Measurements from ENCODE around the gene CLHC1. TPM values are rescaled to one million over a fixed set of nuclear protein-coding genes. Genes with fewer than 3 reads are reported as not detected.
"Not testable (repeated sequence)": the region's sequence is repeated elsewhere in the genome, so short reads cannot be mapped to it uniquely, and the experiment has no call there.

Gene CLHC1
- total RNA-seq, 1 experiment from 2014 or later = 9.2 TPM

DNA sequence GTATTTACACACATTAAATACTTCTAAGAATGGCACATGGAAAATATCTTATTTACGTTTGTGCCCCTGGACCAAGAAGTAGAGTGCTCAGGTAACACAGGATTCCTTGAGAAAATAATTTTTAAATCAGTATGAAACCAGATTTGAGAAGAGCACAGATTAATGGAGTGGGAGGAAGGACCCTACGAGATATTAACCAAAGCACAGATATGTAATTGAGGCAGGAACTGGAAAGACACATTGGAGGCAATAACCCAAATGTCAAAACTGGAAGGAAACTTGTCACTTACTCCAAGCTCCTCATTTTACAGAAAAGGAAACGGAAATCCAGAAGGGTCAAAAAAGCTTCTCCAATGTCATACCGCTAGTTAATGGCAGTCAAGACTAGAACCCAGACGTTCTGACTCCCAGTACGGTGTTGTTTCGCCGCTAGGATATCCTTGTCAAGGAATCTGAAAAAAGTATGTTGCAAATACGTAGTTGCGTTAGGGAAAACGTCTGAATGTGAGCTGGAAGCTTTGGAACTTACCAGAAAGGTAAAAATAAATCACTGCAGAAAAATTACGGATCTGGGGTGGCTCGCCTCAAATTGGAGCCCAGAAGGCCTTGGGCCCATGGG lies 36.3 kb upstream of the CLHC1 start:
- H2BK20ac ChIP-seq (ENCODE audit: low read depth, low read length, poor library complexity, severe bottlenecking) = no peak overlapping the region
- no peaks in the 10 kb centered on the region; the same call in 1 of the 2 replicates for H3K4me1 ChIP-seq (ENCODE audit: insufficient read depth, low read length)
- H3K27me3 Mint-ChIP-seq (ENCODE audit: low read depth) = no peaks in the 10 kb centered on the region
- H2AK5ac ChIP-seq (ENCODE audit: insufficient read length, low read length) = no peak overlapping the region
- H4K8ac ChIP-seq (replicated peaks; ENCODE audit: insufficient read length, low read depth, low read length) = peak overlapping the region; percentile 86
- H2AFZ ChIP-seq (ENCODE audit: low read length) = no peak overlapping the region
- peak overlapping the region; percentile 94 for H3K14ac ChIP-seq (ENCODE audit: insufficient read depth, low read length)
- H3K23me2 ChIP-seq (ENCODE audit: insufficient read length, low read depth, low read length, poor library complexity, severe bottlenecking) = peaks cover 8% of the 10 kb centered on the region
- H3K9ac ChIP-seq (ENCODE audit: extremely low read depth, insufficient read length, low read length) = peak overlapping the region; percentile 99
- H4K5ac ChIP-seq (ENCODE audit: insufficient read length, low read depth, low read length) = no peak overlapping the region
- no peak for DNase-seq
- no peak overlapping the region for H2BK12ac ChIP-seq (ENCODE audit: insufficient read length, low read depth, low read length)
- H4K91ac ChIP-seq (ENCODE audit: insufficient read length, low read depth, low read length) = no peak overlapping the region
- H3K4me1 Mint-ChIP-seq = peaks cover 10 to 13% of the 10 kb centered on the region in 2 experiments
- TF ChIP-seq, protein P1, sequence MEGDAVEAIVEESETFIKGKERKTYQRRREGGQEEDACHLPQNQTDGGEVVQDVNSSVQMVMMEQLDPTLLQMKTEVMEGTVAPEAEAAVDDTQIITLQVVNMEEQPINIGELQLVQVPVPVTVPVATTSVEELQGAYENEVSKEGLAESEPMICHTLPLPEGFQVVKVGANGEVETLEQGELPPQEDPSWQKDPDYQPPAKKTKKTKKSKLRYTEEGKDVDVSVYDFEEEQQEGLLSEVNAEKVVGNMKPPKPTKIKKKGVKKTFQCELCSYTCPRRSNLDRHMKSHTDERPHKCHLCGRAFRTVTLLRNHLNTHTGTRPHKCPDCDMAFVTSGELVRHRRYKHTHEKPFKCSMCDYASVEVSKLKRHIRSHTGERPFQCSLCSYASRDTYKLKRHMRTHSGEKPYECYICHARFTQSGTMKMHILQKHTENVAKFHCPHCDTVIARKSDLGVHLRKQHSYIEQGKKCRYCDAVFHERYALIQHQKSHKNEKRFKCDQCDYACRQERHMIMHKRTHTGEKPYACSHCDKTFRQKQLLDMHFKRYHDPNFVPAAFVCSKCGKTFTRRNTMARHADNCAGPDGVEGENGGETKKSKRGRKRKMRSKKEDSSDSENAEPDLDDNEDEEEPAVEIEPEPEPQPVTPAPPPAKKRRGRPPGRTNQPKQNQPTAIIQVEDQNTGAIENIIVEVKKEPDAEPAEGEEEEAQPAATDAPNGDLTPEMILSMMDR (conservative IDR thresholded peaks at IDR 0.05) = no peak
- peak overlapping the region; percentile 73 for H3K27ac ChIP-seq (ENCODE audit: insufficient read length, low read depth, low read length)
- H2BK5ac ChIP-seq (ENCODE audit: insufficient read length, low read length) = no peak overlapping the region
- H3K4ac ChIP-seq (ENCODE audit: low read depth, low read length) = no peak overlapping the region
- no peaks in the 10 kb centered on the region for H3K9me3 ChIP-seq (ENCODE audit: control insufficient read depth, low read depth, low read length)
- H3K36me3 Mint-ChIP-seq (ENCODE audit: insufficient read depth in 1 of 3, low read depth in 3 of 3) = peaks cover 0 to 20% (median 18%) of the 10 kb centered on the region in 3 experiments; a peak in 4 of 7 replicates
- no peak overlapping the region for H2BK15ac ChIP-seq (ENCODE audit: low read depth, low read length)
- H3K23ac ChIP-seq (ENCODE audit: insufficient read length, low read depth, low read length) = no peak overlapping the region
- no peaks in the 10 kb centered on the region for H3K79me2 ChIP-seq (ENCODE audit: insufficient read depth, low read length)
- H3K27me3 ChIP-seq (ENCODE audit: insufficient read depth, low read length) = no peaks in the 10 kb centered on the region
- H3K27ac Mint-ChIP-seq = peak overlapping the region; percentile 7 to 98 (median 95); a peak in 6 of 7 replicates
- WGBS (ENCODE audit: extremely low coverage, insufficient read length, low lambda C conversion rate) = no CpG with 5 or more reads among the region's 13 CpGs
- H3K18ac ChIP-seq (ENCODE audit: insufficient read length, low read depth, low read length) = no peak overlapping the region
- peak overlapping the region; percentile 82 to 94 for H3K4me3 Mint-ChIP-seq
- H3T11ph ChIP-seq (ENCODE audit: low read length) = no peak overlapping the region
- H3K9me3 Mint-ChIP-seq = no peaks in the 10 kb centered on the region; a peak in 1 of 5 replicates
- no peak overlapping the region for H2BK120ac ChIP-seq (ENCODE audit: low read depth, low read length, poor library complexity, severe bottlenecking)
- H3K56ac ChIP-seq (ENCODE audit: insufficient read length, low read depth, low read length) = no peak overlapping the region
- no peaks in the 10 kb centered on the region for H3K79me1 ChIP-seq (ENCODE audit: insufficient read depth, low read depth, low read length, poor library complexity, severe bottlenecking)
- H4K20me1 ChIP-seq (ENCODE audit: control insufficient read depth, insufficient read depth, insufficient read length) = no peaks in the 10 kb centered on the region
- peak overlapping the region; percentile 97 for H3K4me2 ChIP-seq (ENCODE audit: insufficient read depth, insufficient read length, low read length)

DNA sequence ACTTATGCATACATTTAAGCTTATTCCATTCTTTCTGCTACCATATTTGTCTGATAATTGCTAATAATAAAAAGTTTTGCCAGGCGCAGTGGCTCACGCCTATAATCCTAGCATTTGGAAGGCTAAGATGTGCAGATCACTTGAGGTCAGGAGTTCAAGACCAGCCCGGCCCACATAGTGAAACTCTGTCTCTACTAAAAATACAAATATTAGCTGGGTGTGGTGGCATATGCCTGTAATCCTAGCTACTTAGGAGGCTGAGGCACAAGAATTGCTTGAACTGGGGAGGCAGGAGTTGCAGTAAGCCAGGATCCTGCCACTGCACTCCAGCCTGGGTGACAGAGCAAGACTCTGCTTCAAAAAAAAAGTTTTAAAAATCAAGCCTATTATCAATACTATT lies 27.5 kb upstream of the CLHC1 start:
- not testable (repeated sequence) for H3K18ac ChIP-seq (ENCODE audit: insufficient read length, low read depth, low read length); H4K8ac ChIP-seq (replicated peaks; ENCODE audit: insufficient read length, low read depth, low read length); H2BK12ac ChIP-seq (ENCODE audit: insufficient read length, low read depth, low read length); H3K9me3 Mint-ChIP-seq; H3T11ph ChIP-seq (ENCODE audit: low read length); H2AFZ ChIP-seq (ENCODE audit: low read length); H4K91ac ChIP-seq (ENCODE audit: insufficient read length, low read depth, low read length); H3K27me3 Mint-ChIP-seq (ENCODE audit: low read depth); H3K4me2 ChIP-seq (ENCODE audit: insufficient read depth, insufficient read length, low read length); H3K4me3 Mint-ChIP-seq; H3K14ac ChIP-seq (ENCODE audit: insufficient read depth, low read length); H3K27ac Mint-ChIP-seq; H4K20me1 ChIP-seq (ENCODE audit: control insufficient read depth, insufficient read depth, insufficient read length); H4K5ac ChIP-seq (ENCODE audit: insufficient read length, low read depth, low read length); H3K4ac ChIP-seq (ENCODE audit: low read depth, low read length); H2BK15ac ChIP-seq (ENCODE audit: low read depth, low read length); H3K9me3 ChIP-seq (ENCODE audit: control insufficient read depth, low read depth, low read length); H3K56ac ChIP-seq (ENCODE audit: insufficient read length, low read depth, low read length); H3K79me1 ChIP-seq (ENCODE audit: insufficient read depth, low read depth, low read length, poor library complexity, severe bottlenecking); H3K27me3 ChIP-seq (ENCODE audit: insufficient read depth, low read length); H3K9ac ChIP-seq (ENCODE audit: extremely low read depth, insufficient read length, low read length); H3K23ac ChIP-seq (ENCODE audit: insufficient read length, low read depth, low read length); H3K4me1 Mint-ChIP-seq; H3K27ac ChIP-seq (ENCODE audit: insufficient read length, low read depth, low read length); DNase-seq; H2AK5ac ChIP-seq (ENCODE audit: insufficient read length, low read length); H2BK120ac ChIP-seq (ENCODE audit: low read depth, low read length, poor library complexity, severe bottlenecking); H3K4me1 ChIP-seq (ENCODE audit: insufficient read depth, low read length); H3K23me2 ChIP-seq (ENCODE audit: insufficient read length, low read depth, low read length, poor library complexity, severe bottlenecking); H3K79me2 ChIP-seq (ENCODE audit: insufficient read depth, low read length); H2BK5ac ChIP-seq (ENCODE audit: insufficient read length, low read length); H2BK20ac ChIP-seq (ENCODE audit: low read depth, low read length, poor library complexity, severe bottlenecking)
- peaks cover 8 to 56% (median 34%) of the 10 kb centered on the region in 3 experiments; a peak in 6 of 7 replicates for H3K36me3 Mint-ChIP-seq (ENCODE audit: insufficient read depth in 1 of 3, low read depth in 3 of 3)
- WGBS (ENCODE audit: extremely low coverage, insufficient read length, low lambda C conversion rate) = no CpG with 5 or more reads among the region's 3 CpGs

Measured in H9 (cell line).